Activated CD4-positive, alpha-beta T cell treated with anti-CD3 and anti-CD28 coated beads, Interleukin-2, amount 50 U/mL, for 4 hours (primary cell): ENCODE results near the gene CGB1.
"Not testable (repeated sequence)": the region's sequence is repeated elsewhere in the genome, so short reads cannot be mapped to it uniquely, and the experiment has no call there.

Experiments used
- DNase-seq, 2 experiments: peaks; one replicate each; pipeline ENCODE4 v3.0.0-alpha.2; 2020

Gene CGB1

GRCh38 chr19:49036815-49037214, at the start of gene CGB1:
Gene CGB1, minus strand, starts transcription at chr19:49036895. Its CDS starts 184 bp downstream, at chr19:49036711.
- not testable (repeated sequence) for DNase-seq

- no peak for DNase-seq
Observed at GRCh38 chr19:49086296-49086695, 49.6 kb upstream of the CGB1 start.

- DNase-seq: no peak
Observed at GRCh38 chr19:49085868-49086232, 49.2 kb upstream of the CGB1 start.

- peak; percentile 96 to 99 for DNase-seq
Observed at GRCh38 chr19:49085020-49085867, 48.5 kb upstream of the CGB1 start, which contains the start of gene SNRNP70. Gene SNRNP70, plus strand, starts transcription at chr19:49085451. Its CDS starts 964 bp downstream, at chr19:49086415.

GRCh38 chr19:49084206-49085019, 47.7 kb upstream of the CGB1 start:
- DNase-seq: no peak

GRCh38 chr19:49081273-49081672, 44.6 kb upstream of the CGB1 start:
- DNase-seq: no peak

- no peak for DNase-seq
Observed at GRCh38 chr19:49080392-49080791, 43.7 kb upstream of the CGB1 start.

GRCh38 chr19:49074869-49075268, 38.2 kb upstream of the CGB1 start:
- DNase-seq: not testable (repeated sequence)

GRCh38 chr19:49073514-49074378, 37.1 kb upstream of the CGB1 start:
- DNase-seq: no peak

- peak in 1 of 2 experiments; percentile 23 for DNase-seq
Observed at GRCh38 chr19:49071860-49072547, 35.3 kb upstream of the CGB1 start.

- DNase-seq: no peak
Observed at GRCh38 chr19:49070416-49070815, 33.7 kb upstream of the CGB1 start.

- DNase-seq: no peak
Observed at GRCh38 chr19:49069026-49069425, 32.3 kb upstream of the CGB1 start.

- DNase-seq: no peak
Observed at GRCh38 chr19:49067554-49067953, 30.9 kb upstream of the CGB1 start.

GRCh38 chr19:49065905-49066512, 29.3 kb upstream of the CGB1 start:
- no peak for DNase-seq

- DNase-seq: no peak
Observed at GRCh38 chr19:49064768-49065611, 28.3 kb upstream of the CGB1 start, which contains the start of gene NTF4. Gene NTF4, minus strand, starts transcription at chr19:49064818. Its CDS starts 2,821 bp downstream, at chr19:49061997.

- no peak for DNase-seq
Observed at GRCh38 chr19:49064029-49064629, 27.4 kb upstream of the CGB1 start.

GRCh38 chr19:49061445-49061844, 24.8 kb upstream of the CGB1 start:
- no peak for DNase-seq

- no peak for DNase-seq
Observed at GRCh38 chr19:49061000-49061399, 24.3 kb upstream of the CGB1 start.

- no peak for DNase-seq
Observed at GRCh38 chr19:49059053-49059452, 22.4 kb upstream of the CGB1 start.

- no peak for DNase-seq
Observed at GRCh38 chr19:49058562-49058961, 21.9 kb upstream of the CGB1 start.
